K562 (cell line): Measurements from ENCODE around the gene NCOA1.

Experiments used
- CTCF ChIP-seq, 3 experiments: IDR thresholded peaks in 2 of 3; conservative IDR thresholded peaks in 1 of 3; 2 replicates each; pipeline ENCODE4 v1.5.1; 2011 to 2012; ENCODE audit warnings: low read length in 3 of 3, mild to moderate bottlenecking in 3 of 3, control low read depth in 2 of 3, improper control_type of control experiment in 1 of 3, inconsistent platforms in 1 of 3, low read depth in 1 of 3, mixed read lengths in 1 of 3, moderate library complexity in 1 of 3; ENCODE audit not compliant: insufficient read depth in 2 of 3
- EZH2 ChIP-seq: IDR thresholded peaks from 2 replicates; pipeline ENCODE4 v1.6.1; 2012; ENCODE audit warnings: low read depth, mild to moderate bottlenecking, inconsistent platforms, low read length, borderline replicate concordance
- HDAC6 ChIP-seq: IDR thresholded peaks from 2 replicates; pipeline ENCODE4 v1.6.1; 2012; ENCODE audit warnings: low read depth, mild to moderate bottlenecking, control low read depth, inconsistent platforms, low read length, moderate library complexity
- HMGN3 ChIP-seq: IDR thresholded peaks from 2 replicates; pipeline ENCODE4 v1.6.1; 2011; ENCODE audit warnings: borderline replicate concordance, low read depth, mild to moderate bottlenecking, mixed read lengths, low read length; ENCODE audit not compliant: insufficient read length; ENCODE audit errors: extremely low read depth
- SLC30A9 ChIP-seq: fragments of 250-450 bp; sonication (Bioruptor Pico); IDR thresholded peaks from 2 replicates; pipeline ENCODE4 v1.8.0; 2022; ENCODE audit warnings: mild to moderate bottlenecking, moderate library complexity
- STAT5B ChIP-seq: fragments of 250-450 bp; sonication (Bioruptor Pico); IDR thresholded peaks from 2 replicates; pipeline ENCODE4 v1.8.0; 2021; ENCODE audit warnings: mild to moderate bottlenecking, inconsistent platforms
- TARDBP ChIP-seq: fragments of 450-650 bp; IDR thresholded peaks from 2 replicates; pipeline ENCODE4 v1.6.1; 2016
- TEAD2 ChIP-seq: fragments of 450-650 bp; IDR thresholded peaks from 2 replicates; pipeline ENCODE4 v1.6.1; 2016; ENCODE audit warnings: missing genetic modification characterization, control low read depth, missing compliant biosample characterization
- ZNF239 ChIP-seq: fragments of 250-450 bp; sonication (Bioruptor Pico); IDR thresholded peaks from 2 replicates; pipeline ENCODE4 v1.4.0; 2020; ENCODE audit warnings: mild to moderate bottlenecking
- ZNF766 ChIP-seq: fragments of 200-800 bp; sonication (Bioruptor generic); conservative IDR thresholded peaks from 2 replicates; pipeline ENCODE4 v1.6.1; 2016; ENCODE audit warnings: missing genetic modification characterization, missing compliant biosample characterization
- ZSCAN32 ChIP-seq: fragments of 450-650 bp; formaldehyde crosslinking; IDR thresholded peaks from 2 replicates; pipeline ENCODE4 v1.4.0; 2020; ENCODE audit warnings: mild to moderate bottlenecking, moderate library complexity
- TF ChIP-seq, protein P1 (sequence below): fragments of 450-650 bp; formaldehyde crosslinking; IDR thresholded peaks from 2 replicates; pipeline ENCODE4 v1.4.0; 2022; ENCODE audit warnings: mild to moderate bottlenecking, moderate library complexity

- TF ChIP-seq EZH2: no peak
- TF ChIP-seq CTCF (IDR thresholded peaks at IDR 0.05 in 2 of 3, conservative IDR thresholded peaks at IDR 0.05 in 1 of 3; ENCODE audit: insufficient read depth in 2 of 3, low read depth in 1 of 3, low read length in 3 of 3): no peak
- TF ChIP-seq ZNF239 (CRISPR knock-in tag): no peak
- TF ChIP-seq TARDBP: no peak
- no peak for TF ChIP-seq ZNF766 (CRISPR knock-in tag)
- TF ChIP-seq HMGN3: no peak
- TF ChIP-seq HDAC6: no peak
- no peak for TF ChIP-seq STAT5B
- TF ChIP-seq ZSCAN32 (CRISPR knock-in tag): no peak
- TF ChIP-seq, protein P1, sequence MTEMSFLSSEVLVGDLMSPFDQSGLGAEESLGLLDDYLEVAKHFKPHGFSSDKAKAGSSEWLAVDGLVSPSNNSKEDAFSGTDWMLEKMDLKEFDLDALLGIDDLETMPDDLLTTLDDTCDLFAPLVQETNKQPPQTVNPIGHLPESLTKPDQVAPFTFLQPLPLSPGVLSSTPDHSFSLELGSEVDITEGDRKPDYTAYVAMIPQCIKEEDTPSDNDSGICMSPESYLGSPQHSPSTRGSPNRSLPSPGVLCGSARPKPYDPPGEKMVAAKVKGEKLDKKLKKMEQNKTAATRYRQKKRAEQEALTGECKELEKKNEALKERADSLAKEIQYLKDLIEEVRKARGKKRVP (CRISPR knock-in tag): no peak
- no peak for TF ChIP-seq TEAD2
- TF ChIP-seq SLC30A9: no peak
Observed at GRCh38 chr2:24538720-24539119, 47.7 kb downstream of the NCOA1 start.
